Fibroblast of the conjunctiva (primary cell): ENCODE measurements around the gene FAM161B.
"Not testable (repeated sequence)": the region's sequence is repeated elsewhere in the genome, so short reads cannot be mapped to it uniquely, and the experiment has no call there.

Source experiments
- DNase-seq: peaks from one replicate; pipeline ENCODE4 v3.0.0-alpha.2; 2010; ENCODE audit warnings: low read depth

FAM161B gene

DNA sequence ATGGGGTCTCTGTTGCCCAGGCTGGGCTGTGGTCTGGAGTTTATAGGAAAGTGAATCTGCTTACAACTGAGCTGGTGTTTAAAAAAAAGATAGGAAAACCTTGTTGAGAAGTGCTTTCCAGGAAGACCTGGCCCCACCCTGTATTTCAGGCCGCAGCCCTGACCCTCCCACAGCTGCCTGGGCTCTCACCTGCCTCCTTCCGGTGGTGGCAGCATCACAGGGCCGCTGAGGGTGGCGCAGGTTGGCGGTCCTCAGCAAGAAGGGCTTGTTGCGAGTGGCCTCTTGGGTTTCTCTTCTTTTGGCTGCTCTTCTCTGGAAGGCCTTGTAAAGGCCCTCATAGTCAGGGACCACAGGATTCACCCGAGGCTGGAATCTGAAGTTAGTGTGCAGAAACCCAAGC is 7.7 kb downstream of the FAM161B start:
- DNase-seq: no peak

DNA sequence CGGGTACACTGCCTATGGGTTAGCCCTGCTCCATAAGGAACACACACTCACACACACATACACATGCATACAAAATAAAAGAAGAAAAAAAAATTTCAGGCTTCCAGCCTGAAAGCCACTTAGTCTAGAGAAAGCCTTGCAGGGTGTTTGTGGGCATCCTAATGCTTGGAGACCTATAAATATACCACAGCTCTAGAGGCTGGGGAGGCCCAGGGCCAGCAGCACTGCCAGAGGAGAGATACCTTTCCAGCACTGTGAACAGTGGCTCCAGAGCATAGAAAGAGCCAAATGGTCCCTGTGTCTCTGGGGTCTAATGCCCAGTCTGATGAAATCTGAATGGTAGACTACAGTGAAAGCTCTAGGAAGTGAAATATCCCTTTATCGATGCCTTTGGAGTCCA is 12.9 kb downstream of the FAM161B start:
- DNase-seq: no peak

DNA sequence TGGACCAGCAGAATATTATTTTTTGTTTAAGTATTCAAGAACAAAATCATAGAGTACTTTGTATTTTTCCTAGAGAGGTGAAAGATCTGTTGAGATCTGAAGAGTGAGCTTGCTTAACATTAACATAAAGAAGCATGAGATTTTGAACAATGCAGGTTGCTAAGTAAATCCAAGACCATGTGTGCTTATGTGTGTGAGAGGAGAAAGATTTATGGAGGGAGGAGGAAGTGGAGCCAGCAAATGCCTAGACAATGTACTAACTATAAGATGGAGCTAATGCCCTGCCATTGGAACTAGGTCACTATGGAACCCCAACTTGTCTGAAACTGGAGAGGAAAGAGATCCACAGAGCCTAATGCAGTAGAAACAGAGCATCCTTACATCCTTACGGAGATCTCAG is 13.3 kb downstream of the FAM161B start:
- DNase-seq: no peak

DNA sequence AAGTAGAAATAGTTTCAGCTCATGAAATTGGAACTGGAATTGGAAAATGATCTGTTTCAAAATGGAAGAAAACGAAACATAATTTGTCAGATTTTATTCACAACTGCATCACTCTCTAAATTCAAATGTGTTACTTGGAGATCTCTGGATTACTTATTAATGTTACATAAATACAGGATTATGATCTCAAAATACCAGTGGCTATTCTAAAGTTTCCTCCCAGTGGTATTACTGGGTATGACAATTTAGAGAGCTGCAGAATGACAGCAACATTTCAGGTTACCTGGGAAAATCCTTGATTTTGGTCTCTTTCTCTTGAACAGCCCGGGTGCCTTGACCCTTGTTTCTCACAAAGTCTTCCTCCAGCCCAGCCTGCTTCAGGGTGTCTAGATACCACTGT is 14.2 kb downstream of the FAM161B start:
- DNase-seq: no peak

DNA sequence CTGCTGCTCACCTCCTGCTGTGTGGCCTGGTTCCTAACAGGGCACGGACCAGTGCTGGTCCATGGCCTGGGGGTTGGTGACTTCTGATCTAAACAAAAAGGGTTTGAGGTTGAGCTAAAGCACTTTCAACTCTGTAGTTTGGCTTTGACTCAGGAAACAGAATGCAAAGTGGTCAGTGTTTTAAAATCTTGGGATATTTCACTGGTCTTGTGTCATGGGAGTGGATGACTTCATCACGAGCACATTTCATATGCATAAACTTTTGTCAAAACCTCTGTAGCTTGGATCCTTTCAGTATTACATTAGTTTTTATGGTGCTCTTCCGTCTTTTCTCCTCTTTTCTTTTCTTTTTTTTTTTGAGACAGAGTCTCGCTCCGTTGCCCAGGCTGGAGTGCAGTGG is 25.6 kb downstream of the FAM161B start:
- no peak for DNase-seq

GRCh38 chr14:73919457-73919856 is 30.4 kb downstream of the FAM161B start:
- DNase-seq: not testable (repeated sequence)

- no peak for DNase-seq
Observed at GRCh38 chr14:73916324-73916723, 33.6 kb downstream of the FAM161B start.

GRCh38 chr14:73913256-73913655 is 36.6 kb downstream of the FAM161B start:
- DNase-seq: no peak

GRCh38 chr14:73909681-73910080 is 40.2 kb downstream of the FAM161B start:
- no peak for DNase-seq

DNA sequence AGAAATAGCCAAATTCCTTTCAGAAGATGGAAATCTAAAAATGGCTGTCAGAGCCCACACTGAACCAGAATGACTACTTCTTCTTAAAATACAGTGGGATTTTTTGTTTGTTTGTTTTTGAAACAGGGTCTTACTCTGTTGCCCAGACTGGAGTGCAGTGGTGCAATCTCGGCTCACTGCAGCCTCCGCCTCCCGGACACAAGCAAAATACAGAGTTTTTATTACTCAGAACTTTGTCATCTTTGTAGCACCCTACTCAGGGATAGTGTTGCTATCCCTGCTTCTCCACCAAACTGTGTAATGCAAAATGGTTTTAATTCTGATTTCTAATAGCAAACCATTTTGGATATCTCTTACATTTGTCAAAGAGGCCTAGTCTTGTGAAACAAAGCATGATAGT is 46.9 kb downstream of the FAM161B start:
- no peak for DNase-seq

DNA sequence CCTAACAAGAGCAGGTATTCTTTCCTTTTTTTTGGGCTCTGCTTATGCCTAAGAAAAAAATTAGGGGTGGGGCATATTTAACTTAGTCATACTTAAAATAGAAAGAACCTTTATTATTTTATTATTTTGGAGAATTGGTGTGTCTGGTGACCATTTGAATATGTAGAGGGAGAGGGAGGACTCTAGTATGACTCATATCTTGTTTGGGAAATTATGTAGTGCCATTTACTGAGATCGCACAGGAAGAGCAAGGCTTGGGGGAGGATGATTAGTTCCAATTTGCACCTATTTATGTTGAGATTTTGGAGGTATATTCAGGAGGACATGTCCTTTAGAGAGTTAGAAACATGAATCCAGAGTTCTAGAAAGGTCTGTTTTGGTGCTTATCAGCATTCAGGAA is 53.4 kb downstream of the FAM161B start:
- no peak for DNase-seq

DNA sequence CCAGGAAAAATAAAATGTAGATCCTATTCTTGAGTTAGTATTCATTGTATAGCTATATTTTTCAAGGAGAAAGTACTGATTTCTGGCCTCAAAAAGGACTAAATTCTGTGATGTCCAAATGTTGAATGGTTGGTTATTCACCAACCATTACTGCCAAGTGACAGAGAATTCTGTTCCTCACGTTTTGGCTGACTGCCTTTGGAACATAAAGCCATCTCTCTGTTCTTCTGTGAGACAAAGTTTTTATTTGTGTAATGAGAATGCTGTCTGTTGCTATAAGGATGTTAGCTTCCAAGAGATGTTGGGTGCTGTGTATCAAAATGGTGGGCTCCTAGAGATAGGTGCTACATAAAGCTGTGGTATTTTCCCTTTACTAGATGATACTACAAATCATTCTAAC is 54.0 kb downstream of the FAM161B start:
- DNase-seq: no peak

- DNase-seq: not testable (repeated sequence)
Observed at GRCh38 chr14:73894180-73894687, 55.7 kb downstream of the FAM161B start.

DNA sequence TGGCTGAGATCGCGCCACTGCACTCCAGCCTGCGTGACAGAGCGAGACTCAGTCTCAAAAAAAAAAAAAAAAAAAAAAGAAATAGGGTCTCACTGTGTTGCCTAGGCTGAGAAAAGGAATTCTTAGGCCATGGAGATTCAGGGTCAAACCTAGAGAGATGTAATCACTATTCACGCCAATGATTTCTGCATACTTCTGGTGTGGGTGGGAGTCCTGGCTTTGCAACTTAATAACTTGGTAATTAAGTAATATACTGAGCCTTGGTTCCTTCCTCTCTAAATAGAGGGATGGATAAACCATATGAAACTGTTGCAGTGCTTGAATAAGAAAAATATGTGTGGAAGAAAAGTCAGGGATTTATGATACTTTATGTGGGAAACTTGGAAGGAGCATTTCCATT is 60.5 kb downstream of the FAM161B start:
- no peak for DNase-seq

DNA sequence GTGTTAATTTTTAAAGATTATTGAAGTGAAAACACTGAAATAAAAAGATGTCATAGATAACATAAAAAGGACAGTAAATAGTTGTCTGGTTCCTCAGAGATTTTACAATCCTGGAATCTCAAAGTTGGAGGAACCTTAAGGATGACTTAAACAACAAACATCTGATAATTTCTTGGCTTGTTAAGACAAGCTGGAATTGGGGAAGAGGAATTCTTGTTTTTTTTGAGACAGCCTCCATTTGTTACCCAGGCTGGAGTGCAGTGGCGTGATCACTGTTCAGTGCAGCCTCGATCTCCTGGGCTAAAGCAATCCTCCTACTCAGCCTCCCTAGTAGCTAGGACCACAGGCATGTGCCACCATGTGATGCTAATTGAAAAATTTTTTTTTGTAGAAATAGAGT is 60.9 kb downstream of the FAM161B start:
- no peak for DNase-seq

DNA sequence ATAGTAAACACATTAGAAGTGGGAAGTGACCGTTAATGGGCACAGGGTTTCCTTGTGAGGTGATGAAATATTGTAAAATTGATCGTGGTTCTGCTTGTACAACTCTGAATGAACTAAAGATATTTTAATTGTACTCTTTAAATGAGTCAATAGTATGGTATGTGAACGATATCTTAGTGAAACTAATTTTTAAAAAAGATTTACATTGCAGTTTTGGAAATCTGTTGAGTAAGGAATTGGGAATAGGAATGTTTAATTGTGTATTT is 61.5 kb downstream of the FAM161B start:
- no peak for DNase-seq

GRCh38 chr14:73887694-73888459 is 62.0 kb downstream of the FAM161B start:
- no peak for DNase-seq

- no peak for DNase-seq
Observed at GRCh38 chr14:73887318-73887616, 62.6 kb downstream of the FAM161B start.

GRCh38 chr14:73886449-73887317 is 63.2 kb downstream of the FAM161B start, which contains the start of gene ZNF410:
ZNF410 (plus strand) TSS chr14:73886859; CDS start chr14:73892176, 5,317 bp downstream.
- peak; percentile 95 for DNase-seq

GRCh38 chr14:73884438-73885190 is 65.3 kb downstream of the FAM161B start:
- DNase-seq: no peak
